DND-41 (cell line): Measurements from ENCODE around the gene TOMM22.
A peak's percentile ranks its signal among the peaks of the same experiment; 100 is the strongest.

ENCODE experiments used
- ATAC-seq: fragments of 200-7000 bp; cut with Tn5 transposase; 3 replicates; pipeline ENCODE4 v1.9.1; 2021; ENCODE audit warnings: low read depth; ENCODE audit not compliant: insufficient read depth
- DNase-seq: peaks from one replicate; pipeline ENCODE4 v3.0.0-alpha.2; 2020
- H2AFZ ChIP-seq: 2 replicates; pipeline ENCODE4 v1.6.0; 2012; ENCODE audit warnings: low read depth, low read length
- H3K27ac ChIP-seq: 2 replicates; pipeline ENCODE4 v1.5.1; 2012; ENCODE audit warnings: low read length, inconsistent platforms
- H3K27me3 ChIP-seq: fragments of 200-600 bp; sonication (generic); 2 replicates; pipeline ENCODE4 v1.6.0; 2012; ENCODE audit warnings: low read length, mild to moderate bottlenecking, inconsistent platforms; ENCODE audit not compliant: insufficient read depth, poor library complexity
- H3K36me3 ChIP-seq: 2 replicates; pipeline ENCODE4 v1.5.1; 2012; ENCODE audit warnings: low read length, inconsistent platforms; ENCODE audit not compliant: insufficient read depth
- H3K4me1 ChIP-seq: 2 replicates; pipeline ENCODE4 v1.5.1; 2012; ENCODE audit warnings: mild to moderate bottlenecking, low read length; ENCODE audit not compliant: insufficient read depth
- H3K4me2 ChIP-seq: 2 replicates; pipeline ENCODE4 v1.6.0; 2012; ENCODE audit warnings: mild to moderate bottlenecking, moderate library complexity, low read length, inconsistent platforms; ENCODE audit not compliant: insufficient read depth
- H3K4me3 ChIP-seq, 2 experiments: fragments of 200-600 bp in 1 of 2; shearing (Covaris generic) in 1 of 2; 2 replicates each; pipeline ENCODE4 v1.5.1; 2012 to 2016; ENCODE audit warnings: inconsistent platforms in 2 of 2, low read length in 2 of 2, mild to moderate bottlenecking in 2 of 2, low read depth in 1 of 2, moderate library complexity in 1 of 2
- H3K79me2 ChIP-seq: 2 replicates; pipeline ENCODE4 v1.6.0; 2012; ENCODE audit warnings: low read length, inconsistent platforms; ENCODE audit not compliant: insufficient read depth
- H3K9ac ChIP-seq: 2 replicates; pipeline ENCODE4 v1.6.0; 2012; ENCODE audit warnings: low read depth, mild to moderate bottlenecking, inconsistent platforms, low read length, moderate library complexity
- H3K9me3 ChIP-seq: 2 replicates; pipeline ENCODE4 v1.5.1; 2012; ENCODE audit warnings: low read length, moderate library complexity, mild to moderate bottlenecking, inconsistent platforms; ENCODE audit not compliant: insufficient read depth, severe bottlenecking
- H4K20me1 ChIP-seq: 2 replicates; pipeline ENCODE4 v1.6.0; 2012; ENCODE audit warnings: low read length; ENCODE audit not compliant: insufficient read depth
- CTCF ChIP-seq: IDR thresholded peaks from 2 replicates; pipeline ENCODE4 v1.5.1; 2012; ENCODE audit warnings: borderline replicate concordance, low read length, moderate library complexity, mild to moderate bottlenecking; ENCODE audit not compliant: poor library complexity, severe bottlenecking; ENCODE audit errors: extremely low read depth
- EZH2 ChIP-seq: IDR thresholded peaks from 3 replicates; pipeline ENCODE4 v1.6.1; 2012; ENCODE audit warnings: borderline replicate concordance, low read depth, mild to moderate bottlenecking, moderate library complexity, low read length, inconsistent platforms; ENCODE audit not compliant: severe bottlenecking

TOMM22 gene

DNA sequence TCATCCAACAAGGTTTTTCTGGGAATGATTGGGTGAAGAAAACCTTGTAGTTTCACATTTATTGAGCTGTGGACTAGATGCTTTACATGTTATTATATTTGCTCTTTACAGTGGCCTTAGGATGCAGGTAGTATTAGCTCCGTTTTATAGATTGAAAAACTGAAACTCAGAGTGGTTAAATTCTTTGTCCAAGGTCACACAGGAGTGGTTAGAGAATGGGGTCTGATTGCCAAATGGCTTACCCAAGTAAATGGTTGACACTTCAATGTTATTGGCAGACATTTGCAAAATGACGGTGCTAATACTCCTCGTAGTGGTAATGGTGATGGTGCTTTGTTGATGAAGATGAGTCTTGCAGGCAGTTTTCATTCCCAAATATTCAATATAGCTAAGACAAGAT is 26.2 kb downstream of the TOMM22 start:
- Histone ChIP-seq H3K4me2 (peak overlapping the region; percentile 76), H3K9ac (peak overlapping the region; percentile 84; the same call in 1 of the 2 replicates), H3K9me3 (no peaks in the 10 kb centered on the region), H2AFZ (no peak overlapping the region), H3K27ac (peak overlapping the region; percentile 29; the same call in 1 of the 2 replicates), H3K4me1 (peaks cover 43% of the 10 kb centered on the region), H4K20me1 (peaks cover 58% of the 10 kb centered on the region), H3K27me3 (no peaks in the 10 kb centered on the region), H3K4me3 (peak overlapping the region in 1 of 2 experiments; percentile 69; a peak in 2 of 4 replicates), H3K36me3 (peaks cover 53% of the 10 kb centered on the region), H3K79me2 (peaks cover 72% of the 10 kb centered on the region)
- no peak for DNase-seq
- no peak for TF ChIP-seq CTCF
- TF ChIP-seq EZH2 = no peak
- ATAC-seq = no peak

DNA sequence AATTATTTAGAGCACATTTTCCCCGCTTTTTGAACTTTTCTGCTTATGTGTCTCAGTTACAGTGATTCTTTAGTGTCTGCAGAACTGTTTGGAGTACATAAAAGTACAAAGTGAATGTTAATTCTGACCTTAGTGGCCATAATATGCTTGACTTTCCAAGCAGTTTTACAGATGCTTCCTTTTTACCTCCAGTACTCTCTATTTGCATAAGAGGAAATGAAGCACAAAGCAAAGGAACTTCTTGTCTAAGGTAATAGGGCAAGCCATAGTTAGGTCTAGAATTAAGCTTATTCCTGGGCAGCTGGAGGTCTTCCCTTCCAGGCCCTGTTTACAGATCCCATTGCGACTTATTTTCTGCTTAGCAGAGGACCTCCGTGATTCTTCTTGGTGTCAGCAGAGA is 27.5 kb downstream of the TOMM22 start:
- Histone ChIP-seq H3K9ac (no peak overlapping the region), H3K9me3 (no peaks in the 10 kb centered on the region), H3K4me2 (no peak overlapping the region), H3K27ac (no peak overlapping the region), H3K4me3 (no peak overlapping the region), H3K79me2 (peaks cover 85% of the 10 kb centered on the region), H3K27me3 (no peaks in the 10 kb centered on the region), H2AFZ (no peak overlapping the region), H4K20me1 (peaks cover 71% of the 10 kb centered on the region), H3K4me1 (peaks cover 45% of the 10 kb centered on the region), H3K36me3 (peaks cover 57% of the 10 kb centered on the region)
- ATAC-seq = no peak
- no peak for DNase-seq
- TF ChIP-seq EZH2 (no peak), CTCF (no peak)

DNA sequence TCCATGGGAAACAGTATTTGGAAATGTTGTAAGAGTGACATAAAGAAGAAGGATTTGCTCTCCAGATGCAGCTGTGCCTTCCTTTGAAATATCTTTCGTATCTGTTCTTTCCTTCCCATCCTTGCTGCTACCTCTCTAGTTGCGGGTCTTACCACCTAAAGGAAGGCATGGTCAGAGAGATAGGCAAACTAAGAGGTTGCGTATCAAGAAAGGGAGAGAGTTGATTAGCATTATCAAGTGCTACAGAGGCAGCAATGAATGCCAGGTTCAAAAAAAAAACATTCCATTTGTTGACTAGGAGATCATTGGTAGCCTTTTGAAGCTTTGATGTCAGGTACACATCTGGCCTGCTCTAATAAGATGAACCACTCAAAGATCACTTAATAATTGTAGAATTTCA is 28.6 kb downstream of the TOMM22 start:
- Histone ChIP-seq H3K9me3 (no peaks in the 10 kb centered on the region), H3K27ac (no peak overlapping the region), H3K79me2 (peaks cover 96% of the 10 kb centered on the region), H3K4me1 (peaks cover 36% of the 10 kb centered on the region), H3K36me3 (peaks cover 62% of the 10 kb centered on the region), H3K4me2 (no peak overlapping the region; the same call in 1 of the 2 replicates), H2AFZ (no peak overlapping the region), H3K27me3 (no peaks in the 10 kb centered on the region), H3K4me3 (no peak overlapping the region), H4K20me1 (peaks cover 81% of the 10 kb centered on the region), H3K9ac (no peak overlapping the region)
- no peak for ATAC-seq
- DNase-seq = no peak
- TF ChIP-seq CTCF (no peak), EZH2 (no peak)

DNA sequence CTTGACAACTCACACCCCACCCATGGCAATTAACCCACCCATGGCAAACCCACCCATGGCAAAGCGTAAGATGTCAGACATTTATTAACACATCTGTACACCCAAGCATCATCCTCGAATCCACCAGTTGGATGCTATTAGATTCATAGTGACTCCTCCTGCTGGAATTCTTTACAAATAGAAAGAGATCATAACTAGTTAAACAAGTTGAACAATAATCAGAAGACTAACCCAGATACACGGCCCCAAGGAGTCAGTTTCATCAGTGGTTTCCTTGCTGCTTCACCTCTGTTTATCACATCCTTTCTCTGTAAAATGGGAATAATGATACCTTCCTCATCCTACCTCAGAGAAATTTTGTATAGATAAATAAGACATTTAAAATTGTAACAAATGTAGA is 29.1 kb downstream of the TOMM22 start:
- no peaks in the 10 kb centered on the region for H3K9me3 ChIP-seq
- H3K4me1 ChIP-seq = peaks cover 36% of the 10 kb centered on the region
- H3K27me3 ChIP-seq = no peaks in the 10 kb centered on the region
- DNase-seq = no peak
- H3K27ac ChIP-seq = no peak overlapping the region
- H4K20me1 ChIP-seq = peaks cover 86% of the 10 kb centered on the region
- peaks cover 67% of the 10 kb centered on the region for H3K36me3 ChIP-seq
- no peak overlapping the region for H3K4me3 ChIP-seq
- TF ChIP-seq CTCF = no peak
- TF ChIP-seq EZH2 = no peak
- H3K9ac ChIP-seq = no peak overlapping the region
- no peak for ATAC-seq
- no peak overlapping the region for H2AFZ ChIP-seq
- H3K79me2 ChIP-seq = peaks cover 100% of the 10 kb centered on the region
- H3K4me2 ChIP-seq = no peak overlapping the region
